ENCODE data around the gene HBG1. TPM values are rescaled to one million over a fixed set of nuclear protein-coding genes. Genes with fewer than 3 reads are reported as not detected.
"Not testable (repeated sequence)": the region's sequence is repeated elsewhere in the genome, so short reads cannot be mapped to it uniquely, and the experiment has no call there.

Gene HBG1
- total RNA-seq (2014; rRNA removed; shearing (Covaris generic)) = not detected in 2 replicates

- H3K36me3 ChIP-seq (replicated peaks; ENCODE audit: control insufficient read depth, insufficient read depth, low read length); H3K27me3 ChIP-seq (ENCODE audit: control insufficient read depth, insufficient read depth, low read length): not testable (repeated sequence)
Measured at GRCh38 chr11:5249807-5250396, at the start of gene HBG1. HBG1 (minus strand) TSS chr11:5249857; CDS start chr11:5249804, 53 bp downstream.

GRCh38 chr11:5298451-5298850 lies 48.8 kb upstream of the HBG1 start:
- no peak for DNase-seq
- H3K4me3 ChIP-seq (ENCODE audit: insufficient read depth, low read depth, low read length) = no peak overlapping the region
- no peaks in the 10 kb centered on the region for H3K27me3 ChIP-seq (ENCODE audit: control insufficient read depth, insufficient read depth, low read length)

More at GRCh38 chr11:5249807-5250396, at the start of gene HBG1:
- H3K4me3 ChIP-seq (ENCODE audit: insufficient read depth, low read depth, low read length); DNase-seq: not testable (repeated sequence)

GRCh38 chr11:5297721-5298323 lies 48.2 kb upstream of the HBG1 start:
- H3K36me3 ChIP-seq (replicated peaks; ENCODE audit: control insufficient read depth, insufficient read depth, low read length) = no peaks in the 10 kb centered on the region
- no peak overlapping the region for H3K4me3 ChIP-seq (ENCODE audit: insufficient read depth, low read depth, low read length)
- DNase-seq = no peak
- H3K27me3 ChIP-seq (ENCODE audit: control insufficient read depth, insufficient read depth, low read length) = no peaks in the 10 kb centered on the region

More at GRCh38 chr11:5298451-5298850, 48.8 kb upstream of the HBG1 start:
- no peaks in the 10 kb centered on the region for H3K36me3 ChIP-seq (replicated peaks; ENCODE audit: control insufficient read depth, insufficient read depth, low read length)

- DNase-seq; H3K27me3 ChIP-seq (ENCODE audit: control insufficient read depth, insufficient read depth, low read length); H3K4me3 ChIP-seq (ENCODE audit: insufficient read depth, low read depth, low read length); H3K36me3 ChIP-seq (replicated peaks; ENCODE audit: control insufficient read depth, insufficient read depth, low read length): not testable (repeated sequence)
Measured at GRCh38 chr11:5294342-5294995, 44.8 kb upstream of the HBG1 start.

- Histone ChIP-seq H3K27me3 (ENCODE audit: control insufficient read depth, insufficient read depth, low read length) (no peaks in the 10 kb centered on the region), H3K4me3 (ENCODE audit: insufficient read depth, low read depth, low read length) (no peak overlapping the region), H3K36me3 (replicated peaks; ENCODE audit: control insufficient read depth, insufficient read depth, low read length) (no peaks in the 10 kb centered on the region)
- no peak for DNase-seq
Measured at GRCh38 chr11:5293028-5293427, 43.4 kb upstream of the HBG1 start.

GRCh38 chr11:5291207-5291838 lies 41.7 kb upstream of the HBG1 start:
- Histone ChIP-seq H3K4me3 (ENCODE audit: insufficient read depth, low read depth, low read length) (no peak overlapping the region), H3K36me3 (replicated peaks; ENCODE audit: control insufficient read depth, insufficient read depth, low read length) (no peaks in the 10 kb centered on the region), H3K27me3 (ENCODE audit: control insufficient read depth, insufficient read depth, low read length) (no peaks in the 10 kb centered on the region)
- peak; percentile 54 for DNase-seq

GRCh38 chr11:5290106-5290505 lies 40.4 kb upstream of the HBG1 start:
- H3K27me3 ChIP-seq (ENCODE audit: control insufficient read depth, insufficient read depth, low read length) = no peaks in the 10 kb centered on the region
- no peaks in the 10 kb centered on the region for H3K36me3 ChIP-seq (replicated peaks; ENCODE audit: control insufficient read depth, insufficient read depth, low read length)
- no peak for DNase-seq
- no peak overlapping the region for H3K4me3 ChIP-seq (ENCODE audit: insufficient read depth, low read depth, low read length)

- no peak for DNase-seq
- Histone ChIP-seq H3K4me3 (ENCODE audit: insufficient read depth, low read depth, low read length) (no peak overlapping the region), H3K36me3 (replicated peaks; ENCODE audit: control insufficient read depth, insufficient read depth, low read length) (no peaks in the 10 kb centered on the region), H3K27me3 (ENCODE audit: control insufficient read depth, insufficient read depth, low read length) (no peaks in the 10 kb centered on the region)
Measured at GRCh38 chr11:5289696-5290095, 40.0 kb upstream of the HBG1 start.

- DNase-seq = no peak
- Histone ChIP-seq H3K36me3 (replicated peaks; ENCODE audit: control insufficient read depth, insufficient read depth, low read length) (no peaks in the 10 kb centered on the region), H3K4me3 (ENCODE audit: insufficient read depth, low read depth, low read length) (no peak overlapping the region), H3K27me3 (ENCODE audit: control insufficient read depth, insufficient read depth, low read length) (no peaks in the 10 kb centered on the region)
Measured at GRCh38 chr11:5288906-5289550, 39.4 kb upstream of the HBG1 start.

- Histone ChIP-seq H3K4me3 (ENCODE audit: insufficient read depth, low read depth, low read length) (no peak overlapping the region), H3K27me3 (ENCODE audit: control insufficient read depth, insufficient read depth, low read length) (no peaks in the 10 kb centered on the region), H3K36me3 (replicated peaks; ENCODE audit: control insufficient read depth, insufficient read depth, low read length) (no peaks in the 10 kb centered on the region)
- no peak for DNase-seq
Measured at GRCh38 chr11:5288108-5288905, 38.6 kb upstream of the HBG1 start.

GRCh38 chr11:5286901-5287300 lies 37.2 kb upstream of the HBG1 start:
- DNase-seq = no peak
- Histone ChIP-seq H3K27me3 (ENCODE audit: control insufficient read depth, insufficient read depth, low read length) (no peaks in the 10 kb centered on the region), H3K36me3 (replicated peaks; ENCODE audit: control insufficient read depth, insufficient read depth, low read length) (no peaks in the 10 kb centered on the region), H3K4me3 (ENCODE audit: insufficient read depth, low read depth, low read length) (no peak overlapping the region)

- Histone ChIP-seq H3K36me3 (replicated peaks; ENCODE audit: control insufficient read depth, insufficient read depth, low read length) (no peaks in the 10 kb centered on the region), H3K4me3 (ENCODE audit: insufficient read depth, low read depth, low read length) (no peak overlapping the region), H3K27me3 (ENCODE audit: control insufficient read depth, insufficient read depth, low read length) (no peaks in the 10 kb centered on the region)
- DNase-seq = no peak
Measured at GRCh38 chr11:5286351-5286750, 36.7 kb upstream of the HBG1 start.

- Histone ChIP-seq H3K27me3 (ENCODE audit: control insufficient read depth, insufficient read depth, low read length) (no peaks in the 10 kb centered on the region), H3K36me3 (replicated peaks; ENCODE audit: control insufficient read depth, insufficient read depth, low read length) (no peaks in the 10 kb centered on the region), H3K4me3 (ENCODE audit: insufficient read depth, low read depth, low read length) (no peak overlapping the region)
- DNase-seq = no peak
Measured at GRCh38 chr11:5285703-5286340, 36.2 kb upstream of the HBG1 start.

Measured in H7 (cell line).